Globus pallidus (tissue), 1 donor: ENCODE measurements around the gene MAP3K5.

ENCODE experiments used
- DNase-seq: peaks from one replicate; pipeline ENCODE4 v3.0.0-alpha.2; 2015; ENCODE audit warnings: low spot score

MAP3K5 gene

GRCh38 chr6:136511926-136512325 is 280.4 kb downstream of the MAP3K5 start:
- DNase-seq = no peak

GRCh38 chr6:136511397-136511796 is 280.9 kb downstream of the MAP3K5 start:
- no peak for DNase-seq

- DNase-seq = no peak
These were observed 281.5 kb downstream of the MAP3K5 start for GRCh38 chr6:136510782-136511181.

GRCh38 chr6:136510299-136510698 is 282.0 kb downstream of the MAP3K5 start:
- no peak for DNase-seq

GRCh38 chr6:136508725-136509392 is 283.4 kb downstream of the MAP3K5 start:
- DNase-seq = no peak
